Activated T-helper 2 cell treated with anti-CD3 and anti-CD28 coated beads, Interferon-gamma antibody, Interleukin-2, Interleukin-4, amounts not matched to agents 10 μg/mL and 5 μg/mL and 100 μg/mL, durations not matched to agents 14 hours and 24 hours and 36 hours (primary cell): ENCODE results near the gene GGTLC1. TPM values are rescaled to one million over a fixed set of nuclear protein-coding genes. Genes with fewer than 3 reads are reported as not detected.
A peak's percentile ranks its signal among the peaks of the same experiment; 100 is the strongest.

Source experiments
- DNase-seq: peaks from one replicate; pipeline ENCODE4 v3.0.0; 2021; ENCODE audit warnings: low spot score
- H3K27ac Mint-ChIP-seq: one replicate; pipeline ENCODE4 v1.8.0; 2021; ENCODE audit warnings: mixed read lengths
- H3K27me3 Mint-ChIP-seq: one replicate; pipeline ENCODE4 v1.8.0; 2021; ENCODE audit warnings: low read depth, mixed read lengths
- H3K36me3 Mint-ChIP-seq: one replicate; pipeline ENCODE4 v1.8.0; 2021; ENCODE audit warnings: low read depth, mixed read lengths
- H3K4me1 Mint-ChIP-seq: one replicate; pipeline ENCODE4 v1.8.0; 2021; ENCODE audit warnings: low read depth, mixed read lengths
- H3K4me3 Mint-ChIP-seq: one replicate; pipeline ENCODE4 v1.8.0; 2021; ENCODE audit warnings: low read depth, mild to moderate bottlenecking, moderate library complexity, mixed read lengths
- H3K9me3 Mint-ChIP-seq: one replicate; pipeline ENCODE4 v1.8.0; 2021; ENCODE audit warnings: mixed read lengths
- intact Hi-C: fragments of 100-400 bp; cut with micrococcal nuclease; formaldehyde crosslinking; loops from one replicate; pipeline ENCODE4 v1.15.1; 2023
- total RNA-seq: library from RNA; stranded (reverse); gene quantifications from 2 replicates; pipeline ENCODE4 v1.2.3, GENCODE V29; 2022

The GGTLC1 gene
- not detected in 2 replicates for total RNA-seq

- Mint-ChIP-seq H3K27me3 (no peaks in the 10 kb centered on the region), H3K27ac (no peak within 1 kb of the TSS), H3K4me3 (no peak within 1 kb of the TSS), H3K4me1 (no peaks in the 10 kb centered on the region), H3K9me3 (no peaks in the 10 kb centered on the region), H3K36me3 (no peaks in the 10 kb centered on the region)
- intact Hi-C loops: no loop called here
- DNase-seq: no peak
Observed at GRCh38 chr20:23988561-23988960, at the start of gene GGTLC1. TSS of gene GGTLC1 (minus strand) at chr20:23988779. CDS start at chr20:23986611, 2,168 bp downstream.

DNA sequence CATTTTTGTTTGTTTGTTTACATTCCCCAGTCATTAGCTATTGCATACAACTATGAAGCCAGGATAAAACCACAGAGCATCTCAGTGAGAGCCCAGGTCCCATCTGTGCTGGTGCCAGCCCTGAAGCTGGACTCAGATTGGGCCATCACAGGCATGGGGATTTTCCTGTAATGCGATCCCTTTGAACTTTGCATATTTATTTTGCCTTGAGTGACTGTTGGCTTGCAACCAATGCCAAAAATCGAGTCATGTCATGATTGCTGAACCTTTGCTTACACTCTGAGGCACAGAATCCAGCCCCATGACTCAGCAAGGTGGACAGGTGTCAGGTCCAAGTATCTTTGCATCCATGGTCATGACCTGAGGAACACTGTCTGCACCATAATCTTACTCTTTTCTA, 46.2 kb upstream of the GGTLC1 start:
- intact Hi-C loops: no loop called here
- Mint-ChIP-seq H3K4me1 (peaks cover 30% of the 10 kb centered on the region), H3K4me3 (no peak overlapping the region), H3K27me3 (no peaks in the 10 kb centered on the region), H3K36me3 (peaks cover 16% of the 10 kb centered on the region), H3K9me3 (peaks cover 13% of the 10 kb centered on the region), H3K27ac (no peak overlapping the region)
- no peak for DNase-seq

GRCh38 chr20:24033565-24033964, 45.0 kb upstream of the GGTLC1 start:
- Mint-ChIP-seq H3K4me1 (peaks cover 34% of the 10 kb centered on the region), H3K9me3 (peaks cover 13% of the 10 kb centered on the region)
- intact Hi-C loops: no loop called here

GRCh38 chr20:24033151-24033550, 44.6 kb upstream of the GGTLC1 start:
- H3K9me3 Mint-ChIP-seq: peaks cover 13% of the 10 kb centered on the region
- intact Hi-C loops: no loop called here
- H3K4me3 Mint-ChIP-seq: no peak overlapping the region
- H3K4me1 Mint-ChIP-seq: peaks cover 34% of the 10 kb centered on the region
- DNase-seq: no peak
- peaks cover 21% of the 10 kb centered on the region for H3K36me3 Mint-ChIP-seq
- H3K27me3 Mint-ChIP-seq: no peaks in the 10 kb centered on the region
- H3K27ac Mint-ChIP-seq: peak overlapping the region; percentile 60

More at GRCh38 chr20:24033565-24033964, 45.0 kb upstream of the GGTLC1 start:
- DNase-seq: no peak
- Mint-ChIP-seq H3K36me3 (peaks cover 21% of the 10 kb centered on the region), H3K4me3 (no peak overlapping the region), H3K27me3 (no peaks in the 10 kb centered on the region), H3K27ac (no peak overlapping the region)

- Mint-ChIP-seq H3K27ac (peak overlapping the region; percentile 60), H3K9me3 (peaks cover 13% of the 10 kb centered on the region), H3K27me3 (no peaks in the 10 kb centered on the region), H3K4me1 (peaks cover 39% of the 10 kb centered on the region), H3K4me3 (no peak overlapping the region), H3K36me3 (peaks cover 21% of the 10 kb centered on the region)
- DNase-seq: no peak
- intact Hi-C loops: no loop called here
Observed at GRCh38 chr20:24032400-24032898, 43.9 kb upstream of the GGTLC1 start.

GRCh38 chr20:24027229-24027628, 38.6 kb upstream of the GGTLC1 start:
- H3K4me3 Mint-ChIP-seq: peak overlapping the region; percentile 2
- H3K4me1 Mint-ChIP-seq: peaks cover 44% of the 10 kb centered on the region
- H3K27me3 Mint-ChIP-seq: no peaks in the 10 kb centered on the region
- peak overlapping the region; percentile 84 for H3K27ac Mint-ChIP-seq
- peak; percentile 74 for DNase-seq
- intact Hi-C loops: loop anchor here (1.0 to 10.0 kb wide), 3 partner anchors 18 to 1030 kb away; partner anchors contain the start of genes ACSS1 and NXT1
- peaks cover 7% of the 10 kb centered on the region for H3K9me3 Mint-ChIP-seq
- peaks cover 27% of the 10 kb centered on the region for H3K36me3 Mint-ChIP-seq

- no peak overlapping the region for H3K4me3 Mint-ChIP-seq
- peaks cover 27% of the 10 kb centered on the region for H3K4me1 Mint-ChIP-seq
- H3K9me3 Mint-ChIP-seq: no peaks in the 10 kb centered on the region
- peaks cover 10% of the 10 kb centered on the region for H3K36me3 Mint-ChIP-seq
- intact Hi-C loops: loop anchor here (10.0 kb wide), 1 partner anchor 668 kb away; the partner anchor contains the start of gene NXT1
- DNase-seq: no peak
- no peak overlapping the region for H3K27ac Mint-ChIP-seq
- peaks cover 2% of the 10 kb centered on the region for H3K27me3 Mint-ChIP-seq
Observed at GRCh38 chr20:24022621-24023180, 34.1 kb upstream of the GGTLC1 start.

DNA sequence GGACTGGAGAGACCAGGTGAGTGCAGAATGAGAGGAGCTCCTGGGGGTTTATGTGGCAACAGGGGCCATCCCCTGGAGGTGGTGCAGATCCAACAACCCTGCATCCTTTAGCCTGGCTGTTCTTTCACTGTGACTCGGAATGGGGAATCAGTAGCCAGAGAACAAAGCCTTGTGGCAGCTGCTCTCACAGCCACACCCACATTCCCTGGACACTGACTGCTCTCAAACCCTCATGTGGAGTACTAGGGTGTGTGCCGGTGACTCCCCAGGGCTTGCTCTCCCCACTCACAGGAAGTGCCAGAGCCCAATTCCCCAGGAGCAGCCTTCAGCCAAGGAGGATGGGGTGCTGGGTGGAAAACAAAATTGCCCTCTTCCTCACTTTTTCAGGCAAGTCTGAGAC, 30.2 kb upstream of the GGTLC1 start:
- no peak overlapping the region for H3K27ac Mint-ChIP-seq
- peaks cover 9% of the 10 kb centered on the region for H3K4me1 Mint-ChIP-seq
- intact Hi-C loops: no loop called here
- no peaks in the 10 kb centered on the region for H3K9me3 Mint-ChIP-seq
- peaks cover 19% of the 10 kb centered on the region for H3K27me3 Mint-ChIP-seq
- DNase-seq: no peak
- no peaks in the 10 kb centered on the region for H3K36me3 Mint-ChIP-seq
- H3K4me3 Mint-ChIP-seq: no peak overlapping the region

DNA sequence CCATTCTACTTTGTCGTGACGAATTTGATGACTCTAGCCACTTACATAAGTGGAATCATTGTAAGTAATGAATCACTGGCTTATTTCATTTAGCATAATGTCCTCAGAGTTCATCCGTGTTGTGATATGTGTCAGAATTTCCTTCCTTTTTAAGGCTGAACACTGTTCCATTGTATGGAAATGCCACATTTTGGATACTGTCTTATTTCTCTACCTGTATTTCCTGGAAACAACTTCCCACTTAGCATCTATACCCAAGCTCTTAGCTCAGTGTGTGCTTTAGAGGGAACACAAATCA, 28.8 kb upstream of the GGTLC1 start:
- no peak overlapping the region for H3K4me3 Mint-ChIP-seq
- no peak for DNase-seq
- no peak overlapping the region for H3K27ac Mint-ChIP-seq
- H3K9me3 Mint-ChIP-seq: no peaks in the 10 kb centered on the region
- H3K4me1 Mint-ChIP-seq: peaks cover 6% of the 10 kb centered on the region
- peaks cover 19% of the 10 kb centered on the region for H3K27me3 Mint-ChIP-seq
- H3K36me3 Mint-ChIP-seq: no peaks in the 10 kb centered on the region
- intact Hi-C loops: no loop called here

DNA sequence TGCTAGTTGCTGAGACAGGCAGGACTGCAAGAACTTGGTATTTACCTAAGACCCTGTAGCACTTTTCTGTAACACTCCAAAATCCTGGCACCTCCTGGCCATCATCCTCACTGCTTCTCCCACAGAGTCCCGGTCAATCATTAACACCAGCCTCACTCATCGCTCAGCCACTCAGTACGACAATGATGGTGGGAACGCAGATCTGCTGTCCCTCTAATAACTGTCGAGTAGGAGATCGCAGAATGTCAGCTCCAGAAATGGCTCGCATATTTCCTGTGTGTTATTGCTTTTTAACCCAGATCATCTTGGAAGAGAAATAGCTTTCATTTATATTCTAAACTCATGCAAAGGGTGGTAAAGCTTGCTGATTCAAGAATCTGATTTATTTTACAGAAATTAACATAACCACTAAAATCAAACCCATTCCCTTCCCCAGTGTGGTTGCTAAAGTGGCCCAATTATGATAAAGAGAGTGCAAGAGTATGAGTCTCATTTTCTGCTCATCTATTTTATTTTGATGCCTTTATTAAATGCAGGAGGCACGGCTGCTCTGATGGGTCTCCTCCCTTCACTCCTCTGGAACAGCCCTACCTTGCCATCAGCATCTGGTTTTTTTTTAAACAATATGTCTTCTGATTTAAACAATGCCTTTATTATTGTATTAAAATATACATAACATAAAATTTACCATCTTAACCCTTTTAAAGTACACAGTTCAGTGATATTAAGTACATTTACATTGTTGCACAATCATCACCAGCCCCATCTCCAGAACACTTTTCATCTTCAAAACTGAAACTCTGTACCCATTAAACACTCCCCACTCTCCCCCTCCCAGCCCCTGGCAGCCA, 28.3 kb upstream of the GGTLC1 start:
- intact Hi-C loops: no loop called here
- Mint-ChIP-seq H3K36me3 (no peaks in the 10 kb centered on the region), H3K9me3 (no peaks in the 10 kb centered on the region), H3K27ac (no peak overlapping the region), H3K4me1 (peaks cover 6% of the 10 kb centered on the region), H3K27me3 (peaks cover 19% of the 10 kb centered on the region), H3K4me3 (no peak overlapping the region)
- no peak for DNase-seq

GRCh38 chr20:24013953-24014352, 25.4 kb upstream of the GGTLC1 start:
- Mint-ChIP-seq H3K36me3 (no peaks in the 10 kb centered on the region), H3K27ac (no peak overlapping the region), H3K4me1 (peaks cover 6% of the 10 kb centered on the region), H3K27me3 (peaks cover 19% of the 10 kb centered on the region), H3K9me3 (no peaks in the 10 kb centered on the region), H3K4me3 (no peak overlapping the region)
- DNase-seq: no peak
- intact Hi-C loops: no loop called here

GRCh38 chr20:24011282-24011681, 22.7 kb upstream of the GGTLC1 start:
- intact Hi-C loops: no loop called here
- H3K36me3 Mint-ChIP-seq: no peaks in the 10 kb centered on the region
- H3K9me3 Mint-ChIP-seq: no peaks in the 10 kb centered on the region
- DNase-seq: no peak
- no peaks in the 10 kb centered on the region for H3K4me1 Mint-ChIP-seq
- peaks cover 11% of the 10 kb centered on the region for H3K27me3 Mint-ChIP-seq
- H3K27ac Mint-ChIP-seq: no peak overlapping the region
- H3K4me3 Mint-ChIP-seq: no peak overlapping the region

- Mint-ChIP-seq H3K4me1 (no peaks in the 10 kb centered on the region), H3K27ac (no peak overlapping the region), H3K9me3 (no peaks in the 10 kb centered on the region), H3K4me3 (no peak overlapping the region), H3K27me3 (peaks cover 3% of the 10 kb centered on the region), H3K36me3 (no peaks in the 10 kb centered on the region)
- intact Hi-C loops: no loop called here
- no peak for DNase-seq
Observed at GRCh38 chr20:24007758-24008157, 19.2 kb upstream of the GGTLC1 start.
